GM19099 (cell line): Measurements from ENCODE around the gene RFXANK.

Experiments used
- POLR2A ChIP-seq: IDR thresholded peaks from 3 replicates; pipeline ENCODE4 v1.6.1; 2011; ENCODE audit warnings: low read depth; ENCODE audit not compliant: insufficient read length; ENCODE audit errors: extremely low read depth

RFXANK gene

GRCh38 chr19:19160461-19161035, 31.5 kb upstream of the RFXANK start:
- no peak for TF ChIP-seq POLR2A

DNA sequence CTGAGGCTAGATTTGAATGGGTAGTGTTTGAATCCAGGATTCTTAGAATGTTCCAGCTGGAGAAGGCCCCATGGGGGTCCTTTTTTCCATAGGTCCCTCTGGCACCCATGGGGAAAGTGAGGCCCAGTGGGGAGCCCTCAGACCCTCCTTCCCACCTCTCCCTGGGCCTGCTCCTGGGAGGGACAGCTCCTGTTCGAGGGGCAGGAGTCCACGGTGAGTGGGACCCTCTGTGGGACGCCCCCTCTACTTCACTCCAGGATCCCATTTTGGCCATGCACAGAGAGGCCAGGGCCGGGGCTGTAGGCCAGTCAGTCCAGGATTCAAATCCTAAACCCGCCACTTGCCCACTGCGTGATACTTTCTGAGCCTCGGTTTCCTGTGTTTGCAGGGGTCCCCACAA, 29.6 kb upstream of the RFXANK start:
- no peak for TF ChIP-seq POLR2A

DNA sequence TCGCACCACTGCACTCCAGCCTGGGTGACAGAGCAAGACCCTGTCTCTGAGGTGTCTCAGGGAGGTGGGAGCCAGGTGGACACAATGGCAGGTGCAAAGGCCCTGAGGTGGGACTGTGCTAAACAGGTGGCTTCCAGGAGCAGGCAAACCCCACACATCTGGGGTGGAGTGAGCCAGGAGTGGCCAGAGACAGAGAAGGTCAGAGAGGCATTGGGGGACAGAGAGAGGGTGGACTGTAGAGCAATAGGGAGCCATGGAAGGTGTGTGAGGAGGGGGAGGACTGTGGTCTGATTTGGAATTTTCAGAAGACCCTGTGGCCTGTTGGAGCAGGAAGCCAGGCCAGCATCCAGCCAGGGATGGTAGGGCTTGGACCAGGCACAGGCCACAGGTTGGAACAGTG, 26.7 kb upstream of the RFXANK start:
- TF ChIP-seq POLR2A = no peak

DNA sequence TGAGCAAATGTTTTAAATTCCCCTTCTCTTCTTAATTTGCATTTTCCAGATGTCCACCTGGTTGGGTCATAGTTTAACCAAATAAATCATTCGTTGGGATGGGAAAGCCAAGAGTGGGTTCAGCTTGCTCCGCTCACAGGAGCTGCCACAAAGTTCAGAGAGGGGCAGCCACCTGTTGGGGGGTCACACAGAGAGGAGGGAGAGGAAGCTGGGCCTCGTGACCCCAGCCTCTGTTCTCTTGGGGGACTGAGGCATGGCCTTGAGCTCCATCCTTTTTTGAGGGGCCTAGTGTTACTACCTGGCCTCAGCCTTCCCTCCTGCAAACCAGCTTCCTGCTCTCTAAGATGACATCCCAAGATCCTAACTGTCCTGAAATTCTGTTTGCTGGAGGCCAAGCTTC, 24.4 kb upstream of the RFXANK start:
- TF ChIP-seq POLR2A = peak; percentile 45

GRCh38 chr19:19169236-19170052, 22.6 kb upstream of the RFXANK start:
- TF ChIP-seq POLR2A = no peak

GRCh38 chr19:19170053-19170872, 21.8 kb upstream of the RFXANK start, which contains the start of gene MEF2B:
MEF2B (minus strand) TSS chr19:19170263; CDS start chr19:19150735, 19,528 bp downstream.
- peak; percentile 95 for TF ChIP-seq POLR2A

DNA sequence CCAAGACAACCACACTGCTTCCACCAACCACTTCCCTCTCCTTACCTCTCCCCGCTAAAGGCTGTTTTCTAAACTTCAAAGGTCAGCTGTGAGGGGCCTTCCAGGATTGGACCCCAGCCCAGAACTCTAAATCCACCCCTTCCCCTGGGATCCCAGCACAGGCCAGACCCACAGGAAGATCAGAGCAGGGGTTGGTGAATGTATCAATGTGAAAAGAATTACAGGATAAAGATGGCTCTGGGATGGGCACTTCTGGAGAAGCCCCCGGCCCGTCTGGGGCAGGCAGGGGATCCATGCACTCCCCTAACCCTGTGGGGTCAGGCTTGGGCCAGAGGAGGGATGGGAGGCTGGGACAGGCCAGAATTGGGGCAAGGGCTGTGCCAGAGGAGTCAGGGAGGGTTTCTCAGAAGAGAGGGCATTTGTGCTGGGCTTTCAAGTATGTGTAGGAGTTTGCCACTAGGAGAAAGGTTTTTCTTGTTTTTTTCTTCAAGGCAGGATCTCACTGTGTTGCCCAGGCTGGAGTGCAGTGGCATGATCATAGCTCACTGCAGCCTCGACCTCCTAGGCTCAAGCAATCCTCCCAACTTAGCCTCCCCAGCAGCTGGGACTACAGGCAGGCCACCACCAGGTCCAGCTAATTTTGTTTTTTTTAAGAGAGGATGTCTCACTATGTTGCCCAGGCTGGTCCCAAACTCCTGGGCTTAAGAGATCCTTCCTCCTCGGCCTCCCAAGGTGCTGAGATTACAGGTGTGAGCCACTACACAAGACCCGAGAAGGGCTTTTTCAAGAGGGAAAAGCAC, 21.0 kb upstream of the RFXANK start:
- no peak for TF ChIP-seq POLR2A

- TF ChIP-seq POLR2A = no peak
Measured at GRCh38 chr19:19171821-19172532, 20.1 kb upstream of the RFXANK start.

- TF ChIP-seq POLR2A = no peak
Measured at GRCh38 chr19:19176950-19177349, 15.1 kb upstream of the RFXANK start.

DNA sequence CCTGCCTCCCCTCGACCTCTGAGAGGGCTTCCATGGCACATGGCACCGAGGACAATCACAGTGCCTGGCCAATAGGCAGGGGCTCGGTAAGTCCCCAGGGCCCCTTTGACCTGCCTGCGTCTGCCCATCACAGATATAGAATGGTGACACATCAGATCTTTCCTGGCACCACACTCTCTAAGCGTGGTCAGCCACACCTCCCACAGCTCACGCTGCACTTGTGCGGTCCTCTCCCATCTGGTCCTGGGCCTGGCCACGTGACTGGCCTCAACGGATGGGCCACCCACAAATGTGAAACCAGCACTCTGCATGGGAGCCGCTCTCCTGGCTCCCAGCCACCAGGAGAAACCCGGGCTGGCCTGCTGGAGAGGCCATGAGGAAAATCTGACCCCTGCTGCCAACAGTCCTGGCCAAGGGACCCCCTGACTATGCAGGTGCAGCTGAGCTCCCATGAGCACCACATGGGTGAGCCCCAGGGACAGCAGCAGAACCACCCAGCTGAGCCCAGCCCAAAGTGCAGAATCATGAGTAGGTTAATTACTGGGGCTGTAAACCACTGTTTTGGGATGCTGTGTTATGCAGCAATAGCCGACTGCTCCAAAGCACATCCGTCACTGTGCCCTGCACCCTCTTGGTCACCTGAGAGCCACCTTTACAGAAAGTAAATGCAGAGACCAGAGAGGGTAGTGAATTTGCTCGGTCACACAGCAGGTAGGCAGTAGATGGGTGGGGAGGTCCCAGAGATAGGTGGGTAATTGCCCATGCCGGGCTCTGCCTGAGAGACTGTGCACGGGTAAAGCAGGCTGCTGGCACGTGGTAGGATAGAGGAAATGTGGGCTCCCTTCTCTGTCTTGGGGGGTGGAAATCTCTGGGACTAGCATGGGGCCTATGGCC, 12.3 kb upstream of the RFXANK start:
- TF ChIP-seq POLR2A = no peak

GRCh38 chr19:19181488-19181998, 10.5 kb upstream of the RFXANK start:
- no peak for TF ChIP-seq POLR2A

DNA sequence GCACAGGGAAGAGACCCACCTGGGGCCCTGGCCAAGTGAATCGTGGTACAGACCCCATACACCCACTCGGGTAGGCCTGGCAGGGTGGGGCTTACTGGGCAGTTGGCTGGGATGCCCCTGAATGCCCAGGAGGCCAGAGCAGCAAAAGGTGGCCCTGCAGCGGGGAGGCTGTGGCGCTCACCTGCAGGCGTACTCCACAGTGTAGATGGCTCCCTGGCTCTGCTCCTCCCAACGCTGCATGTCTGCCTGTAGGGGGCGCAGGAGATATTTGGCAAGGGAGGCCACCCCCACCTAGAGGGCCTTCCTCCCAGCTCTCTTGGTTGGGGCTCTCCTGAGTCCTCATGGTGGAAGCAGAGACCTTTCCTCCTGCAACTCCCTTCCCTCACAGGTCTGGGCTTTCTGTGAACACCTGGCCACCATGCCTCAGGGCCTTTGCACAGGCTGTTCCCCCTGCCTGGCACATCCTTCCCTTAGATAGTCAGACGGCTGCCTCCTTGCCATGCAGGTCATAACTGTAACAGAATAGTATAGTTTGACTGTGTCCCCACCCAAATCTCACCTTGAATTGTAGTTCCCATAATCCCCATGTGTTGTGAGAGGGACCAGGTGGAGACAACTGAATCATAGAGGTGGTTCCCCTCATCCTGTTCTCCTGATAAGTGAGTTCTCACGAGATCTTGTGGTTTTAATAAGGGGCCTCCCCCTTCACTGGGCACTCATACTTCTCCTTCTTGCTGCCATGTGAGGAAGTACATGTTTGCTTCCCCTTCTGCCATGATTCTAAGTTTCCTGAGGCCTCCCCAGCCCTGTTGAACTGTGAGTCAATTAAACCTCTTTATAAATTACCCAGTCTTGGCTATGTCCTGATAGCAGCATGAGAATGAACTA, 6.0 kb upstream of the RFXANK start:
- no peak for TF ChIP-seq POLR2A
